Measurements from ENCODE around the gene GNPNAT1.
A peak's percentile ranks its signal among the peaks of the same experiment; 100 is the strongest.

Gene GNPNAT1

DNA sequence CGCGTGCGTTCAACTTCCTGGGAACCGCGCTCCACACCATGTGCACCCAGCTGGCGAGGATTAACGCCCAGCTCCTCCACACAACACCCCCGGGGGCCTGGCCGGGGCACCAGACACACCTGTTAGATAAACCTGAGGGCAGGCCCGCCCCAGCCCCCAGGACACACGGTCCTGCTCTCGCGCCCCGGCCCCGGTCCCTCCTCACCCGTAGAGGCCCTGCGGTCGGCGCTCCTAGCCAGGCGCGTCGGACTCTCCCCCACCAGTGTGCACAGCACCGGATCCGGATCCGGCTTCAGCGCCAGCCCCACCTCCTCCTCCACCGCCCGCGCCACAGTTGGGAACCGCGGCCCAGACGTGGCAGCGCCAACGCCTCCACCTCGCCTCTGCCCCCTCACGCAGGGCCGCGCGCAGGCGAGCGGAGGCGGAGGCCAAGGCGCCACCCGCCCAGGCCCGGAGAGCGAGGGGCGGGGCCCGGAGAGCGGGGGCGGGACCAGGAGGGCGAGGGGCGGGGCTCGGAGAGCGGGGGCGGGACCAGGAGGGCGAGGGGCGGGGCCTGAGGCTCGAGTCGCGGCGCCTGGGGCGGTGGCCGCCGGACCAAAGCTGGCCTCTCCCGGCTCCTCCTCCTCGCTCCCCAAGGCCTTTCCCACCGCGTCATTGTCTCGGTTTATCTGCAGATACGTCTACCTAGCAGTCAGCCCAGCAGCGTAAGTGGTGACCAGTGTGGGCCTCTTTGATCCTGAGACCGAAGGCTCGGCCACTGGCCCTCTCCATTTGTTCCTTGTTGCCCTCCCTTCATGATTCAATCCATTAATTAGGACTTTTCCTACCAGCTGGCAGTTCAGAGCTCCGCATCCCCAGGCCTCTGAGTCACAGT, at the start of gene GNPNAT1:
Gene GNPNAT1, minus strand, starts transcription at position 385 of the 874 bp plus-strand sequence. CDS start 6,957 bp downstream, outside the sequence.
- no peaks in the 10 kb centered on the region for H3K36me3 ChIP-seq (ENCODE audit: control insufficient read depth, insufficient read depth, low read length)
- peak; percentile 92 for DNase-seq (ENCODE audit: extremely low read depth, insufficient read length)
- TF ChIP-seq CTCF (IDR thresholded peaks at IDR 0.05; ENCODE audit: insufficient read depth, low read length, poor library complexity, severe bottlenecking): no peak

GRCh38 chr14:52840877-52841276, 49.5 kb upstream of the GNPNAT1 start:
- Histone ChIP-seq H3K27me3 (replicated peaks; ENCODE audit: control insufficient read depth, insufficient read depth, low read length) (no peaks in the 10 kb centered on the region), H3K36me3 (ENCODE audit: control insufficient read depth, insufficient read depth, low read length) (no peaks in the 10 kb centered on the region), H3K4me3 (replicated peaks; ENCODE audit: low read depth, low read length) (no peak overlapping the region)
- TF ChIP-seq CTCF (IDR thresholded peaks at IDR 0.05; ENCODE audit: insufficient read depth, low read length, poor library complexity, severe bottlenecking): no peak
- no peak for DNase-seq (ENCODE audit: extremely low read depth, insufficient read length)

More for the DNA sequence above, at the start of gene GNPNAT1:
- Histone ChIP-seq H3K27me3 (replicated peaks; ENCODE audit: control insufficient read depth, insufficient read depth, low read length) (no peaks in the 10 kb centered on the region), H3K4me3 (replicated peaks; ENCODE audit: low read depth, low read length) (peak within 1 kb of the TSS; percentile 94)

GRCh38 chr14:52837451-52837850, 46.0 kb upstream of the GNPNAT1 start:
- no peak for DNase-seq (ENCODE audit: extremely low read depth, insufficient read length)
- Histone ChIP-seq H3K4me3 (replicated peaks; ENCODE audit: low read depth, low read length) (no peak overlapping the region), H3K36me3 (ENCODE audit: control insufficient read depth, insufficient read depth, low read length) (no peaks in the 10 kb centered on the region), H3K27me3 (replicated peaks; ENCODE audit: control insufficient read depth, insufficient read depth, low read length) (no peaks in the 10 kb centered on the region)
- TF ChIP-seq CTCF (IDR thresholded peaks at IDR 0.05; ENCODE audit: insufficient read depth, low read length, poor library complexity, severe bottlenecking): no peak

DNA sequence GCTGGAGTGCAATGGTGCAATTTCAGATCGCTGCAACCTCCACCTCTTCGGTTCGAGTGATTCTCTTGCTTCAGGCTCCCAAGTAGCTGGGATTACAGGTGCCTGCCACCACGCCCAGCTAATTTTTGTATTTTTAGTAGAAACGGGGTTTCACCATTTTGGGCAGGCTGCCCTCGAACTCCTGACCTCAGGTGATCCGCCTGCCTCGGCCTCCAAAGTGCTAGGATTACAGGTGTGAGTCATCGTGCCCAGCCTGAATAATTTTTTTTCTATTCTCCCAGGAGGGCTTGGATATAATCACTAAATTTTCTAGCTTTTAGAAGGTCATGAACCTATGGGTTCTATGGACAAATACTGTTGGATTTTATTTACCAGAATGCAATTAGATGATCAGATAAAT, 44.7 kb upstream of the GNPNAT1 start:
- Histone ChIP-seq H3K27me3 (replicated peaks; ENCODE audit: control insufficient read depth, insufficient read depth, low read length) (no peaks in the 10 kb centered on the region), H3K36me3 (ENCODE audit: control insufficient read depth, insufficient read depth, low read length) (no peaks in the 10 kb centered on the region), H3K4me3 (replicated peaks; ENCODE audit: low read depth, low read length) (no peak overlapping the region)
- DNase-seq (ENCODE audit: extremely low read depth, insufficient read length): no peak
- TF ChIP-seq CTCF (IDR thresholded peaks at IDR 0.05; ENCODE audit: insufficient read depth, low read length, poor library complexity, severe bottlenecking): no peak

DNA sequence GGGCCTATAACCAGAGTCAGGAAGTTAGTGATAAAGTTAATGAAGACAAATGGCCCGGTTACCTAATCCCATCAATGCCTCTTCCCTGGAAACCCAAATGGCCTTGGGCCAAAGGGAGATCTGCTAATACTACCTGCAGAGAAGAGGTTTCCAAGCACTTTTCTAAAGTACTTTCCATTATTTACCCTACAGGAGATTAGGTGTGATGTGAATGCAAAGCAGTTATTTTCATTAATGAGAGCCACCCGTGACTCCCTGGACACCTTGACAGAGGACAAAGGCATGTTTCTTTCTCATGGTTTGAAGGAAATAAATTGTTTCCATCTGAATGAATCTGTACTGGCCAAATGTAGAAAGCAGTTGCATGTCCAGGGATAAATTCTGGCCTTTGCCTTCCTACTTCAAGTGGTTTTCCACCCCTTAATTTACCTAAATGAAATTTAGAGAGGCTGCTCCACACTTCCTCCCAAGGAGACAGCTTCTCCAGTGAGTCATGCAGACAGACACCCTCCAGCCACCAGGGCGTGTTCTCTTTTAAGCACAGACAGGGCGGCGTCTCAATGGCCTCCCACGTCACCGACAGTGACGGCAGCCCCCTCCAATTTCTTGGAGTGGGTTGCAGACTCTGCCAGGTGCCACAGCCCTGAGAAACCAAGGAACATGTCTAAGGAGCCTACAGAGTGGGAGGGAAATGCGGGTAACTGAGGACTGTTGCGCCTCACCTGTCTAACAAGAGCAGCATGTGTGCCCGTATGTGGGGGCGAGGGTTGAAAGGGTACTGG, 43.9 kb upstream of the GNPNAT1 start:
- DNase-seq (ENCODE audit: extremely low read depth, insufficient read length): no peak
- no peaks in the 10 kb centered on the region for H3K36me3 ChIP-seq (ENCODE audit: control insufficient read depth, insufficient read depth, low read length)
- TF ChIP-seq CTCF (IDR thresholded peaks at IDR 0.05; ENCODE audit: insufficient read depth, low read length, poor library complexity, severe bottlenecking): no peak
- no peak overlapping the region for H3K4me3 ChIP-seq (replicated peaks; ENCODE audit: low read depth, low read length)
- no peaks in the 10 kb centered on the region for H3K27me3 ChIP-seq (replicated peaks; ENCODE audit: control insufficient read depth, insufficient read depth, low read length)

Measured in GM06990 (cell line).